Measurements from ENCODE around the gene CENPU. TPM values are rescaled to one million over a fixed set of nuclear protein-coding genes. Genes with fewer than 3 reads are reported as not detected.
A peak's percentile ranks its signal among the peaks of the same experiment; 100 is the strongest.

Gene CENPU
- total RNA-seq, 1 experiment from 2014 or later: 124 TPM

GRCh38 chr4:184694412-184694956 lies 39.4 kb downstream of the CENPU start:
- Mint-ChIP-seq H3K4me1 (peaks cover 0 to 6% of the 10 kb centered on the region in 2 experiments; a peak in 2 of 4 replicates), H3K36me3 (ENCODE audit: insufficient read depth in 1 of 3, low read depth in 3 of 3) (peaks cover 19 to 57% (median 48%) of the 10 kb centered on the region in 3 experiments; a peak in 5 of 7 replicates), H3K27me3 (ENCODE audit: low read depth) (no peaks in the 10 kb centered on the region), H3K27ac (peak overlapping the region in 1 of 3 experiments; percentile 48; a peak in 1 of 7 replicates), H3K4me3 (no peak overlapping the region), H3K9me3 (no peaks in the 10 kb centered on the region)
- no peak overlapping the region for H2BK5ac ChIP-seq (ENCODE audit: insufficient read length, low read length)
- H3K4me2 ChIP-seq (ENCODE audit: insufficient read depth, insufficient read length, low read length): no peak overlapping the region
- no peak overlapping the region for H3K27ac ChIP-seq (ENCODE audit: insufficient read length, low read depth, low read length)
- no peaks in the 10 kb centered on the region for H3K27me3 ChIP-seq (ENCODE audit: insufficient read depth, low read length)
- H2AFZ ChIP-seq (ENCODE audit: low read length): no peak overlapping the region
- no peak overlapping the region for H3K18ac ChIP-seq (ENCODE audit: insufficient read length, low read depth, low read length)
- H3K4me1 ChIP-seq (ENCODE audit: insufficient read depth, low read length): no peaks in the 10 kb centered on the region
- H2BK20ac ChIP-seq (ENCODE audit: low read depth, low read length, poor library complexity, severe bottlenecking): no peak overlapping the region
- no peak overlapping the region for H2AK5ac ChIP-seq (ENCODE audit: insufficient read length, low read length)
- H3K9ac ChIP-seq (ENCODE audit: extremely low read depth, insufficient read length, low read length): no peak overlapping the region
- H3K23ac ChIP-seq (ENCODE audit: insufficient read length, low read depth, low read length): no peak overlapping the region
- no peaks in the 10 kb centered on the region for H3K79me1 ChIP-seq (ENCODE audit: insufficient read depth, low read depth, low read length, poor library complexity, severe bottlenecking)
- H3T11ph ChIP-seq (ENCODE audit: low read length): no peak overlapping the region
- H3K56ac ChIP-seq (ENCODE audit: insufficient read length, low read depth, low read length): no peak overlapping the region
- no peaks in the 10 kb centered on the region for H3K79me2 ChIP-seq (ENCODE audit: insufficient read depth, low read length)
- H2BK120ac ChIP-seq (ENCODE audit: low read depth, low read length, poor library complexity, severe bottlenecking): no peak overlapping the region
- no peak overlapping the region for H2BK15ac ChIP-seq (ENCODE audit: low read depth, low read length)
- no peaks in the 10 kb centered on the region for H3K9me3 ChIP-seq (ENCODE audit: control insufficient read depth, low read depth, low read length)
- H3K23me2 ChIP-seq (ENCODE audit: insufficient read length, low read depth, low read length, poor library complexity, severe bottlenecking): no peaks in the 10 kb centered on the region
- no peak overlapping the region for H4K5ac ChIP-seq (ENCODE audit: insufficient read length, low read depth, low read length)
- H4K91ac ChIP-seq (ENCODE audit: insufficient read length, low read depth, low read length): no peak overlapping the region
- H4K20me1 ChIP-seq (ENCODE audit: control insufficient read depth, insufficient read depth, insufficient read length): no peaks in the 10 kb centered on the region
- DNase-seq: no peak
- H3K14ac ChIP-seq (ENCODE audit: insufficient read depth, low read length): no peak overlapping the region
- no peak for TF ChIP-seq CTCF (conservative IDR thresholded peaks at IDR 0.05)
- no peak overlapping the region for H4K8ac ChIP-seq (replicated peaks; ENCODE audit: insufficient read length, low read depth, low read length)
- H2BK12ac ChIP-seq (ENCODE audit: insufficient read length, low read depth, low read length): no peak overlapping the region
- no peak overlapping the region for H3K4ac ChIP-seq (ENCODE audit: low read depth, low read length)

Data from H9 (cell line).